ENCODE results near the gene ATP5ME. TPM values are rescaled to one million over a fixed set of nuclear protein-coding genes. Genes with fewer than 3 reads are reported as not detected.

ATP5ME gene
- total RNA-seq, 1 donor = 60.8 TPM

GRCh38 chr4:717601-718320, 43.7 kb upstream of the ATP5ME start:
- no peak overlapping the region for H3K27ac ChIP-seq (ENCODE audit: low read depth, low read length)
- TF ChIP-seq CTCF (IDR thresholded peaks at IDR 0.05; ENCODE audit: extremely low read depth, low read depth, low read length) = no peak
- H4K20me1 ChIP-seq (ENCODE audit: insufficient read depth, low read length) = peaks cover 64% of the 10 kb centered on the region
- no peaks in the 10 kb centered on the region for H3K27me3 ChIP-seq (ENCODE audit: insufficient read depth, low read length)
- H3K4me3 ChIP-seq (ENCODE audit: insufficient read depth, low read length) = no peak overlapping the region
- no peaks in the 10 kb centered on the region for H3K4me1 ChIP-seq (ENCODE audit: insufficient read depth, low read length)
- no peaks in the 10 kb centered on the region for H3K9me3 ChIP-seq (ENCODE audit: low read depth, low read length)
- no peak overlapping the region for H2AFZ ChIP-seq (ENCODE audit: low read length)
- H3K79me2 ChIP-seq (ENCODE audit: insufficient read depth, low read length) = peaks cover 86% of the 10 kb centered on the region
- no peak for DNase-seq (ENCODE audit: insufficient read length, low spot score, missing footprints)
- no peak overlapping the region for H3K4me2 ChIP-seq (ENCODE audit: insufficient read depth, low read length)
- no peaks in the 10 kb centered on the region for H3K36me3 ChIP-seq (ENCODE audit: insufficient read depth, low read length)

- Histone ChIP-seq H3K4me1 (ENCODE audit: insufficient read depth, low read length) (peaks cover 4% of the 10 kb centered on the region), H3K9me3 (ENCODE audit: low read depth, low read length) (no peaks in the 10 kb centered on the region), H3K27ac (ENCODE audit: low read depth, low read length) (no peak overlapping the region), H3K27me3 (ENCODE audit: insufficient read depth, low read length) (no peaks in the 10 kb centered on the region), H3K79me2 (ENCODE audit: insufficient read depth, low read length) (peaks cover 84% of the 10 kb centered on the region), H3K36me3 (ENCODE audit: insufficient read depth, low read length) (peaks cover 5% of the 10 kb centered on the region), H3K4me3 (ENCODE audit: insufficient read depth, low read length) (no peak overlapping the region), H2AFZ (ENCODE audit: low read length) (no peak overlapping the region), H4K20me1 (ENCODE audit: insufficient read depth, low read length) (peaks cover 64% of the 10 kb centered on the region), H3K4me2 (ENCODE audit: insufficient read depth, low read length) (no peak overlapping the region)
- TF ChIP-seq CTCF (IDR thresholded peaks at IDR 0.05; ENCODE audit: extremely low read depth, low read depth, low read length) = no peak
- no peak for DNase-seq (ENCODE audit: insufficient read length, low spot score, missing footprints)
Measured at GRCh38 chr4:714087-714486, 40.0 kb upstream of the ATP5ME start.

GRCh38 chr4:712916-713632, 39.0 kb upstream of the ATP5ME start:
- Histone ChIP-seq H2AFZ (ENCODE audit: low read length) (no peak overlapping the region), H3K36me3 (ENCODE audit: insufficient read depth, low read length) (peaks cover 5% of the 10 kb centered on the region), H3K9me3 (ENCODE audit: low read depth, low read length) (no peaks in the 10 kb centered on the region), H4K20me1 (ENCODE audit: insufficient read depth, low read length) (peaks cover 66% of the 10 kb centered on the region), H3K4me1 (ENCODE audit: insufficient read depth, low read length) (peaks cover 4% of the 10 kb centered on the region), H3K4me3 (ENCODE audit: insufficient read depth, low read length) (no peak overlapping the region), H3K79me2 (ENCODE audit: insufficient read depth, low read length) (peaks cover 84% of the 10 kb centered on the region), H3K27ac (ENCODE audit: low read depth, low read length) (no peak overlapping the region), H3K4me2 (ENCODE audit: insufficient read depth, low read length) (no peak overlapping the region), H3K27me3 (ENCODE audit: insufficient read depth, low read length) (no peaks in the 10 kb centered on the region)
- no peak for TF ChIP-seq CTCF (IDR thresholded peaks at IDR 0.05; ENCODE audit: extremely low read depth, low read depth, low read length)
- no peak for DNase-seq (ENCODE audit: insufficient read length, low spot score, missing footprints)

GRCh38 chr4:712093-712492, 38.0 kb upstream of the ATP5ME start:
- H3K27me3 ChIP-seq (ENCODE audit: insufficient read depth, low read length) = no peaks in the 10 kb centered on the region
- H3K36me3 ChIP-seq (ENCODE audit: insufficient read depth, low read length) = peaks cover 5% of the 10 kb centered on the region
- H3K4me2 ChIP-seq (ENCODE audit: insufficient read depth, low read length) = no peak overlapping the region
- H4K20me1 ChIP-seq (ENCODE audit: insufficient read depth, low read length) = peaks cover 59% of the 10 kb centered on the region
- H2AFZ ChIP-seq (ENCODE audit: low read length) = no peak overlapping the region
- no peak overlapping the region for H3K27ac ChIP-seq (ENCODE audit: low read depth, low read length)
- TF ChIP-seq CTCF (IDR thresholded peaks at IDR 0.05; ENCODE audit: extremely low read depth, low read depth, low read length) = no peak
- H3K79me2 ChIP-seq (ENCODE audit: insufficient read depth, low read length) = peaks cover 80% of the 10 kb centered on the region
- H3K4me1 ChIP-seq (ENCODE audit: insufficient read depth, low read length) = peaks cover 5% of the 10 kb centered on the region
- no peak overlapping the region for H3K4me3 ChIP-seq (ENCODE audit: insufficient read depth, low read length)
- no peak for DNase-seq (ENCODE audit: insufficient read length, low spot score, missing footprints)
- no peaks in the 10 kb centered on the region for H3K9me3 ChIP-seq (ENCODE audit: low read depth, low read length)
